ENCODE results near the gene RUSF1.
"Not testable (repeated sequence)": the region's sequence is repeated elsewhere in the genome, so short reads cannot be mapped to it uniquely, and the experiment has no call there.

The RUSF1 gene

DNA sequence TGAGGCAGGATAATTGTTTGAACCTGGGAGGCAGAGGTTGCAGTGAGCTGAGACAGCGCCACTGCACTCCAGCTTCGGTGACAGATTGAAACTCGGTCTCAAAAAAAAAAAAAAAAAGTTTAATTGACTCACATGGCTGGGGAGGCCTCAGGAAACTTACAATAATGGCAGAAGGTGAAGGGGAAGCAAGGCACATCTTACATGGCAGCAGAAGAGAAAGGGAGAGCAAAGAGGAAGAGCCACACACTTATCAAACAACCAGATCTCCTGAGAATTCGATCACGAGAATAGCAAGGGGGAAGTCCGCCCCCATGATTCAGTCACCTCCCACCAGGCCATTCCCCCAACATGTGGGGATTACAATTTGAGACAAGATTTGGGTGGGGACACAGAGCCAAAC is 62.3 kb downstream of the RUSF1 start:
- DNase-seq: not testable (repeated sequence)

DNA sequence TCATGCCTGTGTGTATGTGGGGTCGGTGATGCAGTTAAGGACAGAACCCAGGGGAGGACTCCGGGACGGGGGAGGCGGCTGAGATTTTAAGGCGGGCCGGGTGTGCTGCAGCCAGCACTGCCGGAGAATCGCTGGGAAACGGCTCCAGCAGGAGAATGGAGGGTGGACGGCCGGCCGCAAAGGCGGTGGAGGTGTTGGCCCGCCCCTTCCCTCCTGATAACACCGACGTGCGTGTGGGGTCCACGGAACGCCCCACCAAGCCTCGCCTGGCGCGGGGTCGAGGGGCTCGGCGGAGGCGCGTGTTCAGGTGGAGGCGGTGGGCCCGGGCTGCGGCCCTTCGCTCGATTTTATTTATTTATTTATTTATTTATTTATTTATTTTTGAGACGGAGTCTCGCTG is 66.2 kb downstream of the RUSF1 start:
- DNase-seq: no peak

DNA sequence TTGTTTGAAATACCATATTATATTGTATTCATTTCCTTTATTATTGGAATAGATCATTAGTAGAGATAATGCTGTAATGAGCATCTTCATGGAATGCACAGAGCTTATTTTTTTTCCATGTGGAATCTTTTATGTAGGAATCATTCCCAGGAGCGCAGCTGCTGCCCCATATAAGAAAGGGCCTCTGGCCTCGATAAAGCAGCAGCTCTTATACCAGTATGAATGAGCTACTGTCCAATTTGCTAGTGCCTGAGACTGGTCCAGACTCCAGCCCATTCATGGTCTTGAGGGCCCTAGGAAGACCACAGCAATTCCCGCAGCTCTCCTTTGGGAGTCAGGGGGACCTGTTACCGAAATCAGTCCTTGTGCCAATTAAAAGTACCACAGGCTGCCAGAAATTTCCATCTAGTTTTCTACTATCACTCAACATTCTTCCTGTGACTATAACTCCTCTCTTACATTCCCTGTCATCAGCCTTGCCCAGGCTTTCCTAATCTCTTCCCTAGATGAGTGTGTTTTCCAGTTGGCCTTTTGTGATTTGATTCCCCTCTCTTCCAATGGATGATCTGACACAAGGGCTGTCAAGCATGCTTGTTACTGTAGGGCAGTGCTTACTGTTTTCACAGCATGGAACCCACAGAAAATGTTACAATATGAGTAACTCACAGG is 67.5 kb downstream of the RUSF1 start:
- DNase-seq: no peak

DNA sequence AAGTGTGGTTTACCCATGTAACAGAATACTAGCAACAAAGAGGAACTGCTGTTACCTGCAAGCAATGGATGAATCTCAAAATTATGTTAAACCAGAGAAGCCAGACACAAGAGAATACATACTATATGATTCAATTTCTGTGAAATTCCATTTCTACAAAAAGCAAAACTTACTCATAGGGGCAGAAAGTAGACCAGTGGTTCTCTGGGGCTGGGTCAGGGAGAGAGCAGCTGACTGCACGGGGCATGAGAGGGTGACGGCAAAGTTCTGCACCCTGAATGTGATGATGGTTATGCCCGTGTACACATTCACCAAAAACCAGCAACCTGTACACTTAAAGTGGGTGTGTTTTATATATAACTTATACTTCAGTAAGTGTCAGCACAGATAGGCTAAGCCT is 68.7 kb downstream of the RUSF1 start:
- DNase-seq: no peak

Measured in DMS53 (cell line).